CD4-positive, alpha-beta T cell treated with Interleukin-2 at 100 ng/mL for 4 hours (primary cell): ENCODE results near the gene PDE7B.
"Not testable (repeated sequence)": the region's sequence is repeated elsewhere in the genome, so short reads cannot be mapped to it uniquely, and the experiment has no call there.

ENCODE experiments used
- DNase-seq: peaks from one replicate; pipeline ENCODE4 v3.0.0-alpha.2; 2020; ENCODE audit warnings: low spot score

The PDE7B gene

DNA sequence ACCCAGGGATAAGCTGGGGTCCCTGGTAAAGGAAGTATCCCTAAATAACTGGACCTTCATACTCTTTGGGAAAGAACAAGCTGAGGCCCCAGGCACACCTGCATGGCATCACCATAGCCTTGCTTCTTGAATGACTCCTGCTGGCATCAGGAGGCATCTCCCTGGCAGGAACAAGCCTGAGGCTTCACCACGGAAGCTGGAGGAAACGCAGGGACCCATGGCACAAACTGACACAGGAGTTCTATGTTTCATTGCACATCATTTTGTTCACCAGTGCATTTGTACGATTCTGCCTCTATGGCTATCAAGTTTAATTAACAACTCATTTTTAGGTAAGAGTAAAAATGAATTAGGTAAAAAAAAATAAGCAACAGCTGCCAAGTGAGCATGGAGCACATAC, 619 bp upstream of the PDE7B start:
- no peak for DNase-seq

DNA sequence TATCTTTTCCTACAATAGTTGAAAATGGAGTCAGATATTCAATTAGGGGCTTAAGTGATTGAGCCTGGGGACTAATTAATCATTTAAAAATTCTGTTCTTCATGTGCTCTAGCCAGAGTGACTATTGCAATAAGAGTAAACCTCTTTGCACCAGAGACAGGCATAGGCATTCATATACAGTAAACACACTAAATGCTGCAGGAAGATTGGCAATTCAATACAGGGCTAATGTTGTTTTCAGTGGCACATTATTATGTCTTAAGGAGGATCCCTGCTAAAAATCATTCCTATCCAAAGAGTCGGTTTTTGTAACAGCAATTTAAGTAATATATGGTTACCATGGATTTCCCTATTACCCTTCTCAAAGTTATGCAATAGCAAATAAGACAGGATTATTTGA, 1.2 kb downstream of the PDE7B start:
- no peak for DNase-seq

- DNase-seq = no peak
Measured at GRCh38 chr6:135853227-135853626, 1.7 kb downstream of the PDE7B start.

GRCh38 chr6:135853986-135854385, 2.5 kb downstream of the PDE7B start:
- no peak for DNase-seq

DNA sequence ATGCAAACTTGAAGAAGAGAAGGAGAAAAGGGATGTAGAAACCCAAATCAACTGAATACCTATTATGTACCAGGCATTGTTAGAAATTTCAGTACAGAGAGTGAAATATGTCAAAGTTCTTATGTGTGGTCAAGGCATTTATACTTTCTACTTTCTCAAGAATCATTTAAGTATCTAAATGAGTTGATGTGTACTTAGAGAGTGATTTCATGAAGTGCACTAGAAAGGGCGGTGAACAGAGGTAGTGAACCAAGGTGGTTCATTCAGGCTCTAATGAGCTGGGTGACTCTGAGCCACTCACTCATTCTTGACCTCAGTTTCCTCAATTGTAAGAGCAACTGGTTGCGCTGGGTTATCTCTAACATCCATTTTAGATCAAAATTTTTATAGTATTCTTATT, 3.3 kb downstream of the PDE7B start:
- no peak for DNase-seq

DNA sequence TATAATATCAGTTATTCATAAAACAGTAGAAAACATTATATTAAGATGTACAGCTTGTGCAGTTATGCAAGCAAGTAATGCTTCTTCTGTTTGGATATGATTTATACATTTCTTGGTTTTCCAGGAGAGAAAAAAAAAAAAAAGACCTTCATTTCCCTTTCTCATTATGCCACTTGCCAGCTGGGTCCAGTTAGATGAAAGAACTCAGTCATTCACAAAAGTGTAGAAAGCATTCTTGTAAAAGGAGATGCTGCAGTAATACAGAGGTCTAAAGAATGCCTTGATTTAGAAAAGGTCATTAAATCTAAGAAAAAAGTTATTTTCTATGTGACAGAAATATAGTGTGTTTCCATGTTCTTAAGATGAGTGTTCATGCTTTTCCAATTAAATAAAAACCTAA, 7.4 kb downstream of the PDE7B start:
- DNase-seq = no peak

GRCh38 chr6:135860361-135860760, 8.9 kb downstream of the PDE7B start:
- no peak for DNase-seq

DNA sequence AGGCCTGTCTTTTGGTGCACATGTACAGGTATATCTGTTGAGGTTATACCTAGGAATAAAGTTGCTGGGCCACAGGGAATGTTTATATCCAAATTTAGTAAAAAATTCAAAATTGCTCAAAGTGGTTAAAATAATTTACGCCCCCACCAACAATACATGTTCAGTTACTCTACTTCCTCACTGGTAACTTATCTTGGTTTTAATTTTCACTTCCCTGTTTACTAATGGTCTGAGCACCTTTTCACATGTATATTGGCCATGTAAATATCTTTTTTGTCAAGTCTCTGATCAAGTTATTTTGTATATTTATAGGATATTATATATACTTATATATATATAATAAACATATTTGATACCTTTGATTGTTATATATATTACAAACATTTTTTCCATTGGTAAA, 9.7 kb downstream of the PDE7B start:
- no peak for DNase-seq

DNA sequence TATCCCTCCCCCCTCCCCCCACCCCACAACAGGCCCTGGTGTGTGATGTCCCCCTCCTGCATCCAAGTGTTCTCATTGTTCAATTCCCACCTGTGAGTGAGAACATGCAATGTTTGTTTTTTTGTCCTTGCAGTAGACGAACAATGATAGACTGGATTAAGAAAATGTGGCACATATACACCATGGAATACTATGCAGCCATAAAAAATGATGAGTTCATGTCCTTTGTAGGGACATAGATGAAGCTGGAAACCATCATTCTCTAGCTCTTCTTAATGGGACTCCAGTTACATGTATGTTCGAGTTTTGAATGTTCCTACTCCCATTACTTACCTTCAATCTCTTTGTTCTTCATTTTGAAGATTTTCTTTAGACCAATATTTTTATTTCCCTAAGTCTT, 13.4 kb downstream of the PDE7B start:
- DNase-seq = not testable (repeated sequence)

DNA sequence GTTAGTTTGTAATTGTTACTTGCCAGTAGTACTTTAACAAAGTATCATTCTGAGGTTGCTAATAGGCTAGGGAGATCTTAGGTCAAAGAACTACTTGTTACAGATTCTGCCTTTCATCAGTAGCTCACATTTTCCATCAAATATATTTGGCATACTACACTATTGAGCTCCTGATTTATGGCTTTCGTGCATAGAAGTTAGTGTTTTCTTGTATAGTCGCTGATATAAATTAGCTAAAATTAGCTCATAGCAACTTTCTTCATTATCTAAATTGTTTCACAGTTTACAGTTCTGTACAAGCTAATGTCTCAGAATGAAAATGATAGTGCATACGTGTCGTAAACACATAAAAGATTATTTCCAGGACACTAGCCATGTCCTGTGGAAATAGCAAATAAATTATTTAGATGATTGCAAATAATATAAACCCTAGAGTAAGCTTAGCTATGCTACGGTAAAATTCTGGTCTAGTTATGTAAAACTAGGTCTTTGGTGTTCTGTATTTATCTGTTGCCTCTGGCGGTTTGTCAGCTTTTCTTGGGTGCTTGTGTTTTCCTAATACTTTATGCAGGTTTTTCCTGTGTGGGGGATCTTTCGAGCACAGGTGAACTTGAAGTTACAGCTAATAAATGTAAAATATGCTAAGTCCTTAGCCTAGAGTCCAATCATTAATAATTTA, 15.1 kb downstream of the PDE7B start:
- no peak for DNase-seq

- DNase-seq = no peak
Measured at GRCh38 chr6:135867332-135867731, 15.8 kb downstream of the PDE7B start.

DNA sequence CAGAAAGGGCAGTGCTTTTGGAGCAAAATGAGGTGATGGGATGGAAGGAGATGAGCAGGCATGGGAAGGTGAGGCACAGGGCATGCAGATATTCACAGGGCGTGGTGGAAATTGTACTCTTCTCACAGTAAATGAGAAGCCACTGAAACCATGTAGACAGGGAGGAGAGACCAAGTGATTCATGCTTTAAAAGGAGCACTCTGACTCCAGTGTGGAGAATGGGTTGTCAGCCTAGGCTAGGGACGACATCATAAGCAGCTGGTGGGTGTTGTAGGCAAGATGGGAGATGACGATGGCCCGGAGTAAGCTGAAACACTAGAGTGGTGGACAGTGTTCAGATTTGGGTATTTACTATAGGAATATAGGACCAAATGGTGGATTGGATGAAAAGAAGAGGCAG, 18.4 kb downstream of the PDE7B start:
- no peak for DNase-seq

DNA sequence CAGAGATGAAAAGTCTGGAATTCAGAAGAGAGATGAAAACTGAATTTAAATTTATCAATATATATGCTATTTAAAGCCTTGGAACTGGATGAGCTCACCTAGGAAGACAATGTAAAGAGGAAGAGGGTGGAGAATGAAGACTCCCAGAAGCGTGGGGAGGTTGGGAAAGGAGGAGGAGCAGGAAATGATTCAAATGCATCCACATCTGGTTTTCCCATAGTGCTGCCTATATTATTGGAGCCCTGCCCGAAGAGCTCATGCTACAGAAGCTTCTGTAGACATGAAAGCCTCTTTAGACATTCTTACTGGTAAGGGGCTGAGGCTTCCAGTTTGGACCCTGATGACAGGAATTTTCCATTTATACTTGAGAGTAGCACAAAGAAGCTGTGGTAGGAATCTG, 19.2 kb downstream of the PDE7B start:
- no peak for DNase-seq

- no peak for DNase-seq
Measured at GRCh38 chr6:135871296-135871695, 19.8 kb downstream of the PDE7B start.

DNA sequence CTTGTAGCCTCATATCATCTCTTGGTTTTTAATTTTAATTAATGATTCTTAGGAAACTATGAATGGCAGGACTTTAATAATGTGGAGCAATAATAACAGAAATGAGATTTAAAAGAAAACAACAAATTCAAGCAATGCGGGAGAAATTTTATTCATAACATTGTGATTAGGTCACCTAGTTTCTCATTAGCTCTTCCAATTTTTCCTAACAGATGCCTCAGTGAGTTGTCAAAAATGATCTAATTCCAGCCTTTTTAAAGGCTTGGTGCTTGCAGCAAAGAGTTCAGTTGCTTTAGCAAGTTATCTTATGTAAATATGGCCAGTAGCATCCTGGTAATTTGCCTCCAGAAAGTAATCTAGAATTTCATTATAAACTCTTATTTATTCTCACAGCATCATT, 20.4 kb downstream of the PDE7B start:
- DNase-seq = no peak

DNA sequence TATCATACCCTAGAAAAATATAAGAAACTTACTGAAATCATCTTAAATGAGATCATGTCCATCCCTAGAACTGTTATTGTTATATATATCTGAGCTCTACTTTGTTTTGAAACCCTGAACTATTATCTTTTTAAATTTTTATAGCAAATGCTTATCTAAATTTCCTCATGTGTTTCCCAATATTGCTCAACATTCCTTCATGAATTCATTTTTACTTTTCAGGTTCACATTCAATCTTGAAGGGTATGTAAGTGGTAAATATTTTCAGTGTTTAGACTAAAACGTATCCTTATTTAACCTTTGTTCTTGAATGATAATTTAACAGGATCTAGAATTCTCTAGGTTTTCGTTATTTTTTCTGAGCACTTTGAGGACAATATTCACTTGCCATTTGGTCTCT, 23.9 kb downstream of the PDE7B start:
- no peak for DNase-seq

DNA sequence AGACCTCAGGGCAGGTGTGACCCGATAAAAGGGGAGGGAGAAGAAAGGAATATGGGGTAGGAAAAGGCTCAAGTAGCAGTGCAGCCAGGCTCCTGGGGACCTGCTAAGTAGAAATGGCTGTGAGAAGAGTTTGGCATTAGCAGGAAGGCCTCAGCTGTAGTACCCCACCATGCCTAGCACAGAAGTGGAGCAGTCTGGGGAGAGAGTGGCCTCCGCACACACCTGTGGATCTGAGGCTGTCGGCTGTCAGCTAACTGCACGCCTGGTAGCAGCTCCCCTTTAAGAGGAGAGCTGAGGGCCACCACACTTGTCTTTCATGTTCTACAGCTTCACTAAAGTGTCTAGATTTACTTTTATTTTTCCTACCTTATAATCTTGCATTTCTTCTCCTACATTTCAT, 24.6 kb downstream of the PDE7B start:
- DNase-seq = no peak

DNA sequence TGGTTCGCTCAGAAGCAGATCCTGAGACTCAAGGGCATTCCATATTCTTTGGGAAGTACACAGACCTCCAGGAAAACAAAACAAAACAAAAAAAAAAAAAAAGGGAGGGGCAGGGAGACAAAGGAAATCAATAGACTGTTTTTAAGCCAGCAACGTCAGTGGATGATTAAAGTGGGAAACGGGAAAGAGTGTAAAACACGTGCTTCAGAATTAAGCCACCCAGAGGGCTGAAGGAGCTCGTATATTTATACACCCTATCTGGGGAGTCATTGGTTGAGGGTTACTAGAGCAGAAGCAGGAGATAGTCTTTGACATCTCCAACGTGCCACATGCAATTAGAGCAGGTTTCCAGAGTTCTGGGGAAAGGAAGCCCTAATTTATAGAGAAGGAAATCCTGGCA, 26.2 kb downstream of the PDE7B start:
- no peak for DNase-seq

DNA sequence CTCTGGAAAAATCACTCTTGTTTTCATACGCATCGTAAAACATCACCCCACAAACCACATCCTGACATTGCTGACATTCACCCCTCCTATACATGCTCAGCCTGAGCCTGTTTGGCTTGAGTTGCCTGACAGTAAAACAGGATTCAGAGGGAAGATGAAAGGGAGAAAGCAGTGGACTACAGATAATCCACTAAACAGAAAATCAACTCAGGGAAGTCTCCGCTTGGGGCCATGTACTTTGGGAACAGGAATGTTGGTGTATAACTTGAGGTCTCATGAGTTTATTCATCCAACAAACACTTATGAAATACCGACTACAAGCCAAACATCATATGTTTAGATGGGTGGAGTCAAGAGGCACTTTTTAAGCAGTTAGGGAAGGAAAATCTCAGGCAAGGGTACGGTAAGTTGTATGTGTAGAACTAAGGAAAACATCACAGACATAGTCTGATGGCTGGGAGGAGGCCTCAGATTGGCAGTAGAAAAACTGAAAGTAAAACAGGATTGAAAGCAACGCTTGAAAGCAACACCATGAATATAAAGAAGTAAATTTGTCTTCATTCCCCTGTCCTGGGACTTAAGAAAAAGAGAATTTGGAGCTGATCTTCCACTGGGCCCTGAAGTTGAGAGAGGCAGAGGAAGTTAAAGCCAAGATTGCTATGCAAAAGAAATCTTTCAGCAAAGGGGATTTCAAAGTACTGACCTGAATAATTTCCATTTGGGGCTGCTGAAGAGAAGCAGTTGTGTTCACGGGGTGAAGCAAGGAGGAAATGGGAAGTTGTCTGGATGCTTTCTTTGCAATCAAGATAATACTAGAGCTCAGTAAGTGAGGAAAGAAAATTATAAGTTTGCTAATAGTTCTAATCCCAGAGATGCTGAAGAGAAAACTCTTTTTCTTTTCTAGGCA, 28.8 kb downstream of the PDE7B start:
- DNase-seq = peak; percentile 67

GRCh38 chr6:135883045-135883444, 31.5 kb downstream of the PDE7B start:
- no peak for DNase-seq

- no peak for DNase-seq
Measured at GRCh38 chr6:135883536-135883935, 32.0 kb downstream of the PDE7B start.

DNA sequence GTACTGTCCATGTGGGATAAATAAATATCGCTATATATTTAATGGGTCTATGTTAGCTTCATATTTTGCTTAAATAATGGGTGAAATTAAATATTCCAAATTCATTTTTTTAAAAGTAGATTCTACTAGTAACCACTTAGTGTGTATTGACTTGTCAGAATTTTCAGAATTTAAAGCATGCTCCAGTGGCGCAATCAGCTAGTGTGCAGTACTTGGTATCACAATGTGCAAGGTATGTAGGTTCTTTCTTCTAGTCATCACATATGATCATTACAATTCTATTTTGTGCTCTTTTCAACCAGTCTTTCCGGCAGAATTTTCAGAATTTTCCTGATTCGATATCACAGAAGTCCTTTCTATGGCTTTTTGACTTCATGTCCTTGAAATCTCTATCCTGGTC, 32.6 kb downstream of the PDE7B start:
- no peak for DNase-seq

DNA sequence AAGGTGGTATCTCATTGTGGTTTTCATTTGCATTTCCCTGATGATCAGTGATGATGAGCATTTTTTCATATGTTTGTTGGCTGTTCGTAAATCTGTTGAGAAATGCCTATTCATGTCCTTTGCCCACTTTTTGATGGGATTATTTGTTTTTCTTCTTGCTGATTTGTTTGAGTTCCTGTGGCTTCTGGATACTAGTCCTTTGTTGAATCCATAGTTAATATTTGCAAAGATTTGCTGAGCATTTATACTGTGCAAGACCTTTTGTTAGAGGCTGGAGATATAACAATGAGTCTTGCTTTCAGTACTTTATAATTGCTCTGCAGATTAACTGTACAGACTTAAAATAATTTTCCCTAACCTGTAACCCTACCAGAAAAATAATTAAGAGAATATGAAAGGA, 35.6 kb downstream of the PDE7B start:
- DNase-seq = no peak

DNA sequence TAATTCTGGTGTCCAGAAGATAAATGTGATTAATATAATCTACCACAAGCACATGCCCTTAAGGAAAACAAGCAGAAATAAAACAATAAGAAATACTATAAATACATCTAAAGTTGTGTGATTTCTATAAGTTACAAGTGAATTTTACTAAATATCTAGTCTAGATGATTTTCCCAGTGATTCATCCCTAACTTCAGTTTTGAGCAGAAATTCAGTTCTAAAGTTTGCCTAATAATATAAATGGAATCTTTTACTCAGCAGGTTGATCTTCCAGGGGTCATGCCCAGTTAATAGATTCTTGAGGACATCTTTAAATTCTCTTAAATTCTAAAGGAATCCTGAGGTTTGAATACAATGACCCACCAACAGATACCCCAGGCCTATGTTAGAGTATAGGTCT, 37.3 kb downstream of the PDE7B start:
- DNase-seq = no peak
